HepG2 (cell line): Measurements from ENCODE around the gene YWHAH. TPM values are rescaled to one million over a fixed set of nuclear protein-coding genes. Genes with fewer than 3 reads are reported as not detected.

Experiments
- ERF ChIP-seq: IDR thresholded peaks from 2 replicates; pipeline ENCODE4 v1.6.1; 2018; ENCODE audit warnings: missing biosample characterization, missing genetic modification reagents
- FOXO1 ChIP-seq: sonication (generic); formaldehyde crosslinking; IDR thresholded peaks from 2 replicates; pipeline ENCODE4 v1.4.0; 2020; ENCODE audit warnings: missing genetic modification reagents
- GABPB1 ChIP-seq: IDR thresholded peaks from 2 replicates; pipeline ENCODE4 v1.6.1; 2016; ENCODE audit warnings: mild to moderate bottlenecking, missing genetic modification reagents, moderate library complexity, missing compliant biosample characterization
- HOXA9 ChIP-seq: sonication (generic); formaldehyde crosslinking; IDR thresholded peaks from 2 replicates; pipeline ENCODE4 v1.8.1; 2022; ENCODE audit warnings: missing genetic modification reagents, mild to moderate bottlenecking, moderate library complexity, borderline replicate concordance
- KLF13 ChIP-seq: sonication (generic); formaldehyde crosslinking; IDR thresholded peaks from 2 replicates; pipeline ENCODE4 v1.4.0; 2020; ENCODE audit warnings: mild to moderate bottlenecking, missing genetic modification reagents
- LCORL ChIP-seq, 2 experiments: fragments of 450-650 bp in 1 of 2; sonication (generic) in 1 of 2; formaldehyde crosslinking in 1 of 2; IDR thresholded peaks; 2 replicates each; pipeline versions ENCODE4 v1.5.0 to v1.6.1; 2017 to 2020; ENCODE audit warnings: antibody characterized with exemption in 1 of 2, missing genetic modification reagents in 1 of 2
- SNRNP70 ChIP-seq: fragments of 200-400 bp; formaldehyde crosslinking; IDR thresholded peaks from 2 replicates; pipeline ENCODE4 v1.6.1; 2017; ENCODE audit warnings: mild to moderate bottlenecking, low read depth, low read length, moderate library complexity
- WIZ ChIP-seq: sonication (generic); formaldehyde crosslinking; IDR thresholded peaks from 2 replicates; pipeline ENCODE4 v1.5.1; 2020; ENCODE audit warnings: mild to moderate bottlenecking, missing genetic modification reagents
- ZMYM4 ChIP-seq: sonication (generic); formaldehyde crosslinking; IDR thresholded peaks from 2 replicates; pipeline ENCODE4 v1.8.1; 2023; ENCODE audit warnings: mild to moderate bottlenecking, missing genetic modification reagents
- ZNF235 ChIP-seq: sonication (generic); formaldehyde crosslinking; IDR thresholded peaks from 2 replicates; pipeline ENCODE4 v1.8.1; 2023; ENCODE audit warnings: mild to moderate bottlenecking, missing genetic modification reagents, borderline replicate concordance
- ZNF24 ChIP-seq: fragments of 450-650 bp; IDR thresholded peaks from 2 replicates; pipeline ENCODE4 v1.6.1; 2017; ENCODE audit warnings: antibody characterized with exemption, mild to moderate bottlenecking
- ZNF451 ChIP-seq: sonication (generic); formaldehyde crosslinking; IDR thresholded peaks from 2 replicates; pipeline ENCODE4 v1.5.0; 2020; ENCODE audit warnings: mild to moderate bottlenecking, missing genetic modification reagents
- polyA plus RNA-seq, 8 experiments: library from polyadenylated mRNA; depleted of rRNA in 3 of 8; stranded (reverse) in 7 of 8; unstranded in 1 of 8; fragments of >200 nt; fragmentation: Illumina TruSeq in 4 of 8; extraction: Trizol in 4 of 8; gene quantifications; 2 replicates each; pipeline versions ENCODE4 v1.2.1 to v1.2.3, GENCODE V29; 2011 to 2016; ENCODE audit warnings: low read depth in 4 of 8, missing spikeins in 1 of 8, mixed read lengths in 1 of 8; ENCODE audit not compliant: insufficient read depth in 1 of 8
- total RNA-seq, 5 experiments: library from RNA; depleted of rRNA; stranded (reverse); fragments of >200 nt; fragmentation: Illumina TruSeq; extraction: Trizol; gene quantifications; 2 replicates each; pipeline ENCODE4 v1.2.3, GENCODE V29; 2016; ENCODE audit warnings: low read depth in 1 of 5
- TF ChIP-seq, protein P1 (sequence below): sonication (generic); formaldehyde crosslinking; IDR thresholded peaks from 2 replicates; pipeline ENCODE4 v1.4.0; 2020; ENCODE audit warnings: missing genetic modification reagents, borderline replicate concordance
- TF ChIP-seq, protein P2 (sequence below): sonication (generic); formaldehyde crosslinking; IDR thresholded peaks from 2 replicates; pipeline ENCODE4 v1.4.0; 2020; ENCODE audit warnings: mild to moderate bottlenecking, low read depth, missing genetic modification reagents
- TF ChIP-seq, protein P3 (sequence below): sonication (generic); formaldehyde crosslinking; IDR thresholded peaks from 2 replicates; pipeline ENCODE4 v1.8.1; 2022; ENCODE audit warnings: low read depth, mild to moderate bottlenecking, missing genetic modification reagents
- TF ChIP-seq, protein P4 (sequence below), 2 experiments: IDR thresholded peaks; 2 replicates each; pipeline ENCODE4 v1.6.1; 2011 to 2012; ENCODE audit warnings: low read length in 2 of 2, borderline replicate concordance in 1 of 2, low read depth in 1 of 2, mild to moderate bottlenecking in 1 of 2, moderate library complexity in 1 of 2

Gene YWHAH
- total and polyA plus RNA-seq, 2 of the 13 experiments (the other 11 are each of a cell fraction or from before 2014, with no cell fraction given) = 35.6 to 92.7 TPM

DNA sequence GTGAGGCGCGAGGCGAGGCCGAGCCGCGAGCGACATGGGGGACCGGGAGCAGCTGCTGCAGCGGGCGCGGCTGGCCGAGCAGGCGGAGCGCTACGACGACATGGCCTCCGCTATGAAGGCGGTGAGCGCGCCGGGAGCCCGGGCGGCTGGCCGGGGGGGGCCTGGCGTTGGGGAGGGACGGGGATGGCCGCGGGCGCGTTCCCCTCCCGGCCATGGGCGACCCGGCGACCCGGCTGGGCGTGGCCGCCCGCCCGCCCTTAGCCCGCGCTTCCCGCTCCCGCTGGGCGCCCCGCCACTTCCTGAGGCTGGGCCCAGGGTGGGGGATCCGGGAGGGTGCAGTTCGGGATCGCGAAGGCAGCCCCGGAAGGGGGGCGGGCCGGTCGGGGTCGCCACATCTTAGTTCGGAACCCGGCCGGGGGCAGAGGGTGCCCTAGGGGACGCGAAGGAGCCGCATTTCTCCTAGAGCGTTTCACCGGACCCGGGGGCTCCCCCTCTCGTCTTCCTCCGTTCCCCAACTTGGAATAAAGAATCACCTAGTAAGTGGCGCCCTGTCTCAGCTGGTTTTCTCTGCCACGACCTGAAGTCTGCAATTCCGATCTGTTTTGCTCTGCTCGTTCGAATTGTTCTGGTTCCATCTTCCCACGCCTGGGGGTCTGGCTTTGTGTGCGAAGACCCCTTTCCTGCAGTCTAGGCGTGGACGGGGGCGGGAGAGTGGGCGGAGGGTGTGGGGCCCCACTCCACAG is 536 bp downstream of the YWHAH start (continued):
- TF ChIP-seq ZMYM4 (CRISPR knock-in tag) (no peak), KLF13 (CRISPR knock-in tag) (no peak), SNRNP70 (no peak), ZNF451 (CRISPR knock-in tag) (no peak; the same call in 1 of the 2 replicates), ZNF235 (CRISPR knock-in tag) (0 out of 2 replicates have a peak, but pooled peaks have one; percentile 57), HOXA9 (CRISPR knock-in tag) (0 out of 2 replicates have a peak, but pooled peaks have one; percentile 10), WIZ (CRISPR knock-in tag) (no peak), ERF (0 out of 2 replicates have a peak, but pooled peaks have one; percentile 23), GABPB1 (CRISPR knock-in tag) (peak; percentile 66; the same call in 1 of the 2 replicates), LCORL (IDR thresholded peaks at IDR 0.05) (no peak), LCORL (CRISPR knock-in tag; IDR thresholded peaks at IDR 0.05) (0 out of 2 replicates have a peak, but pooled peaks have one; percentile 44), FOXO1 (CRISPR knock-in tag) (no peak), ZNF24 (no peak)
- TF ChIP-seq, protein P1, sequence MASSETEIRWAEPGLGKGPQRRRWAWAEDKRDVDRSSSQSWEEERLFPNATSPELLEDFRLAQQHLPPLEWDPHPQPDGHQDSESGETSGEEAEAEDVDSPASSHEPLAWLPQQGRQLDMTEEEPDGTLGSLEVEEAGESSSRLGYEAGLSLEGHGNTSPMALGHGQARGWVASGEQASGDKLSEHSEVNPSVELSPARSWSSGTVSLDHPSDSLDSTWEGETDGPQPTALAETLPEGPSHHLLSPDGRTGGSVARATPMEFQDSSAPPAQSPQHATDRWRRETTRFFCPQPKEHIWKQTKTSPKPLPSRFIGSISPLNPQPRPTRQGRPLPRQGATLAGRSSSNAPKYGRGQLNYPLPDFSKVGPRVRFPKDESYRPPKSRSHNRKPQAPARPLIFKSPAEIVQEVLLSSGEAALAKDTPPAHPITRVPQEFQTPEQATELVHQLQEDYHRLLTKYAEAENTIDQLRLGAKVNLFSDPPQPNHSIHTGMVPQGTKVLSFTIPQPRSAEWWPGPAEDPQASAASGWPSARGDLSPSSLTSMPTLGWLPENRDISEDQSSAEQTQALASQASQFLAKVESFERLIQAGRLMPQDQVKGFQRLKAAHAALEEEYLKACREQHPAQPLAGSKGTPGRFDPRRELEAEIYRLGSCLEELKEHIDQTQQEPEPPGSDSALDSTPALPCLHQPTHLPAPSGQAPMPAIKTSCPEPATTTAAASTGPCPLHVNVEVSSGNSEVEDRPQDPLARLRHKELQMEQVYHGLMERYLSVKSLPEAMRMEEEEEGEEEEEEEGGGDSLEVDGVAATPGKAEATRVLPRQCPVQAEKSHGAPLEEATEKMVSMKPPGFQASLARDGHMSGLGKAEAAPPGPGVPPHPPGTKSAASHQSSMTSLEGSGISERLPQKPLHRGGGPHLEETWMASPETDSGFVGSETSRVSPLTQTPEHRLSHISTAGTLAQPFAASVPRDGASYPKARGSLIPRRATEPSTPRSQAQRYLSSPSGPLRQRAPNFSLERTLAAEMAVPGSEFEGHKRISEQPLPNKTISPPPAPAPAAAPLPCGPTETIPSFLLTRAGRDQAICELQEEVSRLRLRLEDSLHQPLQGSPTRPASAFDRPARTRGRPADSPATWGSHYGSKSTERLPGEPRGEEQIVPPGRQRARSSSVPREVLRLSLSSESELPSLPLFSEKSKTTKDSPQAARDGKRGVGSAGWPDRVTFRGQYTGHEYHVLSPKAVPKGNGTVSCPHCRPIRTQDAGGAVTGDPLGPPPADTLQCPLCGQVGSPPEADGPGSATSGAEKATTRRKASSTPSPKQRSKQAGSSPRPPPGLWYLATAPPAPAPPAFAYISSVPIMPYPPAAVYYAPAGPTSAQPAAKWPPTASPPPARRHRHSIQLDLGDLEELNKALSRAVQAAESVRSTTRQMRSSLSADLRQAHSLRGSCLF = no peak
- TF ChIP-seq, protein P2, sequence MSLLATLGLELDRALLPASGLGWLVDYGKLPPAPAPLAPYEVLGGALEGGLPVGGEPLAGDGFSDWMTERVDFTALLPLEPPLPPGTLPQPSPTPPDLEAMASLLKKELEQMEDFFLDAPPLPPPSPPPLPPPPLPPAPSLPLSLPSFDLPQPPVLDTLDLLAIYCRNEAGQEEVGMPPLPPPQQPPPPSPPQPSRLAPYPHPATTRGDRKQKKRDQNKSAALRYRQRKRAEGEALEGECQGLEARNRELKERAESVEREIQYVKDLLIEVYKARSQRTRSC (CRISPR knock-in tag) = no peak
- TF ChIP-seq, protein P3, sequence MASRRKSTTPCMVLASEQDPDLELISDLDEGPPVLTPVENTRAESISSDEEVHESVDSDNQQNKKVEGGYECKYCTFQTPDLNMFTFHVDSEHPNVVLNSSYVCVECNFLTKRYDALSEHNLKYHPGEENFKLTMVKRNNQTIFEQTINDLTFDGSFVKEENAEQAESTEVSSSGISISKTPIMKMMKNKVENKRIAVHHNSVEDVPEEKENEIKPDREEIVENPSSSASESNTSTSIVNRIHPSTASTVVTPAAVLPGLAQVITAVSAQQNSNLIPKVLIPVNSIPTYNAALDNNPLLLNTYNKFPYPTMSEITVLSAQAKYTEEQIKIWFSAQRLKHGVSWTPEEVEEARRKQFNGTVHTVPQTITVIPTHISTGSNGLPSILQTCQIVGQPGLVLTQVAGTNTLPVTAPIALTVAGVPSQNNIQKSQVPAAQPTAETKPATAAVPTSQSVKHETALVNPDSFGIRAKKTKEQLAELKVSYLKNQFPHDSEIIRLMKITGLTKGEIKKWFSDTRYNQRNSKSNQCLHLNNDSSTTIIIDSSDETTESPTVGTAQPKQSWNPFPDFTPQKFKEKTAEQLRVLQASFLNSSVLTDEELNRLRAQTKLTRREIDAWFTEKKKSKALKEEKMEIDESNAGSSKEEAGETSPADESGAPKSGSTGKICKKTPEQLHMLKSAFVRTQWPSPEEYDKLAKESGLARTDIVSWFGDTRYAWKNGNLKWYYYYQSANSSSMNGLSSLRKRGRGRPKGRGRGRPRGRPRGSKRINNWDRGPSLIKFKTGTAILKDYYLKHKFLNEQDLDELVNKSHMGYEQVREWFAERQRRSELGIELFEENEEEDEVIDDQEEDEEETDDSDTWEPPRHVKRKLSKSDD = no peak; the same call in 1 of the 2 replicates
- TF ChIP-seq, protein P4, sequence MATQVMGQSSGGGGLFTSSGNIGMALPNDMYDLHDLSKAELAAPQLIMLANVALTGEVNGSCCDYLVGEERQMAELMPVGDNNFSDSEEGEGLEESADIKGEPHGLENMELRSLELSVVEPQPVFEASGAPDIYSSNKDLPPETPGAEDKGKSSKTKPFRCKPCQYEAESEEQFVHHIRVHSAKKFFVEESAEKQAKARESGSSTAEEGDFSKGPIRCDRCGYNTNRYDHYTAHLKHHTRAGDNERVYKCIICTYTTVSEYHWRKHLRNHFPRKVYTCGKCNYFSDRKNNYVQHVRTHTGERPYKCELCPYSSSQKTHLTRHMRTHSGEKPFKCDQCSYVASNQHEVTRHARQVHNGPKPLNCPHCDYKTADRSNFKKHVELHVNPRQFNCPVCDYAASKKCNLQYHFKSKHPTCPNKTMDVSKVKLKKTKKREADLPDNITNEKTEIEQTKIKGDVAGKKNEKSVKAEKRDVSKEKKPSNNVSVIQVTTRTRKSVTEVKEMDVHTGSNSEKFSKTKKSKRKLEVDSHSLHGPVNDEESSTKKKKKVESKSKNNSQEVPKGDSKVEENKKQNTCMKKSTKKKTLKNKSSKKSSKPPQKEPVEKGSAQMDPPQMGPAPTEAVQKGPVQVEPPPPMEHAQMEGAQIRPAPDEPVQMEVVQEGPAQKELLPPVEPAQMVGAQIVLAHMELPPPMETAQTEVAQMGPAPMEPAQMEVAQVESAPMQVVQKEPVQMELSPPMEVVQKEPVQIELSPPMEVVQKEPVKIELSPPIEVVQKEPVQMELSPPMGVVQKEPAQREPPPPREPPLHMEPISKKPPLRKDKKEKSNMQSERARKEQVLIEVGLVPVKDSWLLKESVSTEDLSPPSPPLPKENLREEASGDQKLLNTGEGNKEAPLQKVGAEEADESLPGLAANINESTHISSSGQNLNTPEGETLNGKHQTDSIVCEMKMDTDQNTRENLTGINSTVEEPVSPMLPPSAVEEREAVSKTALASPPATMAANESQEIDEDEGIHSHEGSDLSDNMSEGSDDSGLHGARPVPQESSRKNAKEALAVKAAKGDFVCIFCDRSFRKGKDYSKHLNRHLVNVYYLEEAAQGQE (IDR thresholded peaks at IDR 0.05; ENCODE audit: borderline replicate concordance in 1 of 2, low read depth in 1 of 2, low read length in 2 of 2) = no peak
